NCI-H2227 treated with DMSO at 0.1 percent for 48 hours (cell line): ENCODE results near the gene TJP2.
"Not testable (repeated sequence)": the region's sequence is repeated elsewhere in the genome, so short reads cannot be mapped to it uniquely, and the experiment has no call there.

Source experiments
- DNase-seq: peaks from one replicate; lab custom pipeline; 2025; lab: John Stamatoyannopoulos, UW

TJP2 gene

DNA sequence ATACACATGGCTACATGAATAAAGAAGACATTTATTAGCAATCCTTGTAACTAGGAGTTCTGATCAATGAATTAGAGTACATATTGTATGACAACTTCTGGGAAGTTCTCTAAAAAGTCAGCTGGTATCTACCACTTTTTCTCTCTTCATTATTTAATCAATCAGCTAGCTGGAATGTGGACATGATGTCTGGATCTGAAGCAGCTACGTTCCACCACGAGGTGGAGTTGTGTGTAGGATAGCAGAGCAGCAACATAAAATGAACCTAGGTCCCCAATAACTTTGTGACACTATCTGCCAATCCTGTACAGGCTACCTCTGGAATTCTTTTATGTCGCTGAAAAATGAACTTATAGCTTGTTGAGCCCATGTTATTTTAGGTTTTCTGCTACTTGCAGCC is 118.0 kb downstream of the TJP2 start:
- DNase-seq, result no peak

DNA sequence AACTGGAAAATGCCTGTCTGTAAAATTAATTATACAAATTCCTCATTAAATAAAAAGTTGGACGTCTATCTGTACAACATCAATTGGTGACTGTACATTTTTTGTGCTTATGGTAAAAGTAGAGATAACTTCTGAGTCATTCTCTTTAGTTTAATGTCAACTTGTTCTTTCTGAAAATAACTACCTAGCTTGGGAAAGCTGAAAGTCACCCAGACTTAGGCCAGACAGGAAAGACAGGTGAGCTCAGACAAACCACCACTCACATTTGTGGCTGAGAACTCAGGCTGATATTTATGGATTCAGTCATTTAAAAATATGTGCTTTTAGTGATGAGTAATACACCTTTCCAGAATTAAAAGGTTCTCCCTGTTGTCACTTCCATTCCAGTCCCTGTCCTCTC is 119.1 kb downstream of the TJP2 start:
- DNase-seq, result no peak

DNA sequence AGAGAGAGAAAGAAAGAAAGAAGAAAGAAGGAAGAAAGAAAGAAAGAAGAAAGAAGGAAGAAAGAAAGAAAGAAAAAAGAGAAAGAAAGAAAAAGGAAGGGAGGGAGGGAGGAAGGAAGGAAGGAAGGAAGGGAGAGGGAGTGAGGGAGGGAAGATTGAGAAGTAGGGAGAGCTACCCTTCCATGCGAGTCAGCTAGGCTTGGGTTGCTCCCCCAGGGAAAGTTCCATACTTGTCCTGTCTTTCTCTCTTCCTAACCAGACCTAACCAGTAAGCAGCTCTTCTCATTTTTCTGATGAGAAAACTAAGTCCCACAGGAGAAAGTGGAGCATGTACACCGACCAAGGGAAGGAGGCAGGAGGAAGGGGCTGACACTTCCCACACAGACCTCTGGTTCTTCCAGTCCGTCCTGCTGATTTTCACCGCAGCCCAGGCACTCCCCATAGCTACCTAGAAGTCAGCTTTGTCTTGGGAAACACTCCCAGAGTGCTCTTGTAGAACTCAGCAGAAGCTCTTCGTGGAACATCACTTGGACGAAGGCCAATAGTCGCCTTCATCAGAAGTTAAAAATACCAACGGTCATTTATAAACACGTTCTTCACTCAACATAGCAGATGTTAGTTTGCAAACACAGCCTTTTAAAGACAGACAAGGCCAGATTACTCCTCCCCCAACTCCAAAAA is 121.9 kb downstream of the TJP2 start:
- no peak for DNase-seq

DNA sequence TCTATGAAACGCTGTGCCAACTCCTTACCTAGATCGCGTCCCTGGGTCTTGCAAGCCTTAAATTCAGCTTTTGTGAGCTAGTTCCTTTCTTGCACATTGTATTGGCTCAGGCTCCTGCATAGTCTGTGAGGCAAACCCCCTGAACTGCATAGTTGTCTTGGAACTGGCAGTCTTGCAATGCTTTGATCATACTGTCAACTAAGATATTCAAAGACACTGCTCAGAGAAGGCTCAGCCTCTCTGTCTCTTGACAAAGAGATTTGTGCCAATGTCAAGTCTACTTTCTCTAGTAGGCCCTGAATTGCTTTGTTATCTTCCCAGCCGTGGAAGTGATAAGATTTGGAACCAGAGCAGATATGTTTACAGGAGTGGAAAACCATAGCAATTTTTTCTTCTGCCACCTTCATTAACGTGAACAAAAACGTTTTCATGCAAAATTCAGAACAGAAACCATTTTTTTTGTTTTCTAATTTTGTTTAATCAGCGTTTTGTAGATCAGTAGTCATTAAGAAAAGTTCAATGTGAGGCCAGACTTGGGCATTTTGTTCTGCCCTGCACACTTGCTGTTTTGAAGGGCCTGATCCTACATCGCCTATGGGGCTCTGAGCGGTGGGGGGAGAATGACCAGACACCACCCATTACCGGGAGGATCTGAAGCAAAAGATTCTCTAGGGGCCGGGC is 123.4 kb downstream of the TJP2 start:
- DNase-seq, result no peak

DNA sequence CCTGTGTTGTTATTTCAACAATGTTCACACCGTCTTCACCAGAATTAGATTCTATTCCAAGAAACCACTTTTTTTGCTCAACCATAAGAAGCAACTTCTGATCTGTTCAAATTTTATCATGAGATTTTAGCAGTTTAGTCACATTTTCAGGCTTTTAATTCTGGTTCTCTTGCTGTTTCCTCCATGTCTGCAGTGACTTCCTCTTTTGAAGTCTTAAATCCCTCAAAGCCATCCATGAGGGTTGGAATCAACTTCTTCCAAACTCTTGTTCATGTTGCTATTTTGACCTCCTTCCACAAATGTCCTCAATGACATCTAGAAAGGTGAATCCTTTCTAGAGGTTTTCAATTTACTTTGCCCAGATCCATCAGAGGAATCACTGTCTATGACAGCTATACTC is 125.2 kb downstream of the TJP2 start:
- no peak for DNase-seq

DNA sequence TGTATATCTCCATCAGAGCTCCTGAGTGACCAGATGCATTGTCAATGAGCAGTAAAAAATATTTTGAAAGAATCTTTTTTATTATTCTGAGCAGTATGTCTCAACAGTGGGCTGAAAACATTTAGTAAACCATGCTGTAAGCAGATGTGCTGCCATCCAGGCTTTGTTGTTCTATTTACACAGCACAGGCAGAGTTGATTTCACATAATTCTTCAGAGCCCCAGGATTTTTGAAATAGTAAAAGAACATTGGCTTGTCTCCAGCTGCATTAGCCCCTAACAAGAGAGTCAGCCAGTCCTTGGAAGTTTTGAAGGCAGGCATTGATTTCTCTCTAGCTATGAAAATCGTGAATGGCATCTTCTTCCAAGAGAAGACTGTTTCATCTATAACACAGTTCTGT is 125.7 kb downstream of the TJP2 start:
- no peak for DNase-seq

DNA sequence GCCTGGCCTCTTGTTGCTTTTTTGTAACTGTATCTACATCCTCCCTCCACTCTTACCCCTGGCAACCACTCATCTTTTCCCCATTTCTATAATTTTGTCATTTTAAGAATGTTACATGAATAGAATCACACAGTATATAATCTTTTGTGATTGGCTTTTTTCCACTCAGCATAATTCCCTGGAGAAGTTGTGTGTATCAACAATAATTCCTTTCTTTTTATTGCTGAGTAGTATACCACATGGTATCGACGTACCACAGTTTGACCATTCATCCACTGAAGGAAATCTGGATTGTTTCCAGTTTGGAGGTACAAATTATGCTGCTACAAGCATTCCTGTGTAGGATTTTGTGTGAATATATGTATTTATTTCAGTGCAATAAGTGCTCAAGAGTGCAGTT is 129.3 kb downstream of the TJP2 start:
- DNase-seq, result no peak

DNA sequence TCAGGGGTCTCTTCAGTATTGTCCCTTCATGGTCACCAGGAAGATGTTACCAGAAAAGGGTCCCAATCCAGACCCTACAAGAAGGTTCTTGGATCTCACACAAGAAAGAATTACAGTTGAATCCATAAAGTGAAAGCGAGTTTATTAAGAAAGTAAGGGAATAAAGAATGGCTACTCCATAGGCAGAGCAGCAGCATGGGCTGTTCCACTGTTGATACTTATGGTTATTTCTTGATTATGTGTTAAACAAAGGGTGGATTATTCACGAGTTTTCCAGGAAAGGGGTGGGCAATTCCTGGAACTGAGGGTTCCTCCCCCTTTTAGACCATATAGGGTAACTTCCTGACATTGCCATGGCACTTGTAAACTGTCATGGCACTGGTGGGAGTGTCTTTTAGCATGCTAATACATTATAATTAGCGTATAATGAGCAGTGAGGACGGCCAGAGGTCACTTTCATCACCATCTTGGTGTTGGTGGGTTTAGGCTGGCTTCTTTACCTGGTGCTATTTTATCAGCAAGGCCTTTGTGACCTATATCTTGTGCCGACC is 132.9 kb downstream of the TJP2 start:
- not testable (repeated sequence) for DNase-seq

DNA sequence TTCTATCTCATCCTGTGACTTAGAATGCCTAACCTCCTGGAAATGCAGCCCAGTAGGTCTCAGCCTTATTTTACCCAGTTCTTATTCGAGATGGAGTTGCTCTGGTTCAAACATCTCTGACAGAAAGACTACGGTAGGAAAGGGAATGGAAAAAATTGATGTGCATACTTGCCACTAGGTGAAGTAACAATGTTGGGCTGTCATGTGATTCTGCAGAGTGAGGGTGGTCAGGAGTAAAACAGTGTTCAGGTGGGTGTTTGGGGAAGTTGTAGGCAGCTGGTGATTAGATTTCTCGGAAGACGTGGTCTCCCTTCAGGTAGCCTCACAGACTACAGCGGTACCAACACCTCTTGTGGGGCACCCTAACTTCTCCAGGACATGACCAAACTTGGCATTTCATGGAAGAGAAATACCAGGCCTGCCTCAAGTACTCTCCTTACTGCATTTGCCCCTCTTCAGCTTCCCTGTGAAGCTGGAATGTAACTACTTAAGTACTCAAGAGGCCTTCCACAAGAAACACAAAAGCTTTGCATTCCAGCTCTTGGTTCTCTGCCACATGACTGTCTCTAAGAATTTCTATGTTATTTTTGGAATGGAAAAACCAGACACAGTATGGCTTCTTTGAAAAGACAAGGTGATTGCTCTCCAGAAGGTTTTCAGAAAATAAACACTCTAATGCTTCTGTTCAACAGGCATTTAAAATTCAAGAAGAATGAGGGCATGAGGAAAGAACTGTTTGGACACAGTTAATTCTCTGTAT is 133.5 kb downstream of the TJP2 start:
- no peak for DNase-seq

DNA sequence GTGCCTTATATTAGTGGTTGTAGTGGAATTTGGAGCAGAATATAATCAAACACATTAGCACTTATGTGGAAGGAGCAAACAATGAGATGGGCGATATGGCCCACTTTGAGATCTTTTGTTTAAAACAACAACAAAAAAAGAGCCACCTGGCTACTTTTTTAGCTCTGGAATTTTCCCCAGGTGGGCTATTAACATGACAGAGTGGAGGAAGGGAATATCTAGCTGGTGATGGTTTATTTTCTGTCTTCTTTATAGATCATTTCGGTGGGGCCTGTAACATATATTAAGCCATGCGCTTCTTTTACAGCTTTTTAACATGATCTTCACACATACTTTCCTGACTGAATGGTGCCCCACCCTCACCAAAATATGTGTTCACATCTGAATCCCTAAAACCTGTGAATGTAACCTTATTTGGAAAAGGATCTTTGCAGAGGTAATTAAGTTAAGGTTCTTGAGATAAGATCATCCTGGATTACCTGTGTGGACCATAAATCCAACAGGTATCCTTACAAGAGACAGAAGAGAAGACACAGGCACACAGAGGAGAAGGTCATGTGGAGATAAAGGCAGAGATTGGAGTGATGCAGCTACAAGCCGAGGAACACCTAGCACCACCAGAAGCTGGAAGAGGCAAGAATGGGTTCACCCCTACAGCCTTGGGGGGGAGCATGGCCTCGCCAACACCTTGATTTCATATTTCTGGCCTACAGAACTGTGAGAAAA is 134.3 kb downstream of the TJP2 start:
- DNase-seq, result no peak

DNA sequence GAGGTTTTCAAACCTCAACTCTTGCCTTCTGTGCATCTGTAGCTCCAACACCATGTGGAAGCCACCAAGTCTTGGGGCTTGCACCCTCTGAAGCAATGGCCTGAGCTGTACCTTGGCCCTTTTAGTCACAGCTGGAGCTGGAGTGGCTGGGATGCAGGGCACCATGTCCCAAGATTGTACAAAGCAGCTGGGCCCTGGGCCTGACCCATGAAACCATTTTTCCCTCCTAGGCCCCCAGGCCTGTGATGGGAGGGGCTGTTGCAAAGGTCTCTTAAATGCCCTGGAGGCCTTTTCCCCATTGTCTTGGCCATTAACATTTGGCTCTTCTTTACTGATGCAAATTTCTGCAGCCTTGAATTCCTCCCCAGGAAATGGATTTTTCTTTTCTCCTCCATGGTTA is 139.1 kb downstream of the TJP2 start:
- no peak for DNase-seq

DNA sequence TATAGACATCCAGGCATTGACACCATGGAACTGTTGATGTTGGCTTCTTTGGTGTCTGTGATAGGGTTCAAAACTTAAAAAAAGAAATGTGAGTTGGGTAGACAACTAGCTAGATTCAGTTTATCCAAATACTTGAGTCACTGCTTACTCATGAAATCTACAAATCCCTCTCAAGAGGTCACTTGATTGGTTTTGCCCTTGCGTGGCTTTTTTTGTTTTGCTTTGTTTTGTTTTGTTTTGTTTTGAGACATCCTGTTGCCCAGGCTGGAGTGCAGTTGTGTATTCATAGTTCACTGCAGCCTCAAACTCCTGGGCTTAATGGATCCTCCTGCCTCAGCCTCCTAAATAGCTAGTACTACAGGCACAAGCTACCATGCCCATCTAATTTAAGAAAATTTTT is 140.5 kb downstream of the TJP2 start:
- DNase-seq, result no peak

DNA sequence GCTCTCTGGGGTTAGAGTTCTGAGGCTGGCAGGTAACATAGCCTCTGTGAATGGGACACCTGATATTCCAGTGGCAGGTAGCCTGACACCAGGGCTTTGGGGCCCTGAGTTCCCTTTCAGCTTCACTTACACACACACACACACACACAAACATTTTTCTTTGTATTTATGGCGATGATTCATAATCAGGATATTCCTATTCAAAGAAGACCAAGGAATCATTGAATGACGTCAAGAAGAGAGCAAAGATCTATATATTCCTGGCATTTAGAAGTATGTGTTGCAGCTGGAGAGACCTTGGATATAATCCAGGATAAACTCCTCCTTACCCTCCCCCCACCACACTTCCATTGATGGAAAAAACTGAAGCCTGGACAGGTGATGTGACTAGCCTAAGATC is 143.0 kb downstream of the TJP2 start:
- DNase-seq, result no peak

DNA sequence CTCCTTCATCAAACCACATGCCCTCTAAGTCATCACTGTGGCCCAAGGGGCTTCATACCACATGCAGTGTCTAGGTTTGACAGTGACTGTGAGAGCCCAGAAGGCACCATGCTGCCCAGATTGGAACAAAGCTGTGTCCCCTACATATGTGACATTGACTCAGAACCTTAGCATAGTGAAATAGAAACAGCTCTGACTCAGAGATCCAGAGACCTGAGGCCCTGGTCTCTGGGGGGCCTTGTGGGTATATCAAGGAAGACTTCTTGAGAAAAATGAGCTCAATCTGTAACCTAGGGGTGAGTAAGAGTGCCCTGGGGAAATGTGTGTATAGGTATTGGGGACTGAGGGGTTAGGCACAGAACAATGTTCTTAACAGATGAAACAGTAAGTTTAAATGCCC is 143.8 kb downstream of the TJP2 start:
- DNase-seq, result no peak

DNA sequence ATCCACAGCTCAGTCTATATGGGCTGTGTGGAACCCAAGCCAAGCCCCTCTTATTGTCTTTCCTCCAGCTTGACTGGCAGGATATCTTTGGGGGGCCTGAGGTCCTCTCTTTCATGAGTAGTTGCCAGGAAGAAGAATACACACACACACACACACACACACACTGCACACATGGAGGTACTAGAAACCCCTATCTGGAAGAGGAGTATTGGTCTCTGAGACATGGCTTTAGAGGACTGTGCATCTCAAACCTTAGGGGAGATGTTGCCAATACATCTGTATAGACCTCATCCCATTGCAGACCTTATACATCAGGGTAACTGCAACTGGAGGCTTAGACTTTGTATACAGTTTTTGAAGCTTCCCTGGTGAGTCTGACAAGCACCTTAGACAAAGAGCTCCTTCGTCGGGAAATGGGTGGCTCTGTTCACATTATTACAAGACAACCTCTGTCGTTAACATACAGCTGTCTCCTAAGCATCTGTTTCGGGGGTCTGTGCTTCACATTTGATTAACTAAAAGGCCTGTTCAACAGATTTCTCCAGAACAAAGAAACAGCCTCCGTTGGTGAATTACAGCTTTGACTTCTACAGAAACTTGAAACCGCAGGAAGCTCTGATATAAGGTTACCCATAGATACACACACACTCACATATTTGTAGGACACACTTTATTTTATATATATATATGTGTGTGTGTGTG is 145.4 kb downstream of the TJP2 start:
- DNase-seq, result no peak

DNA sequence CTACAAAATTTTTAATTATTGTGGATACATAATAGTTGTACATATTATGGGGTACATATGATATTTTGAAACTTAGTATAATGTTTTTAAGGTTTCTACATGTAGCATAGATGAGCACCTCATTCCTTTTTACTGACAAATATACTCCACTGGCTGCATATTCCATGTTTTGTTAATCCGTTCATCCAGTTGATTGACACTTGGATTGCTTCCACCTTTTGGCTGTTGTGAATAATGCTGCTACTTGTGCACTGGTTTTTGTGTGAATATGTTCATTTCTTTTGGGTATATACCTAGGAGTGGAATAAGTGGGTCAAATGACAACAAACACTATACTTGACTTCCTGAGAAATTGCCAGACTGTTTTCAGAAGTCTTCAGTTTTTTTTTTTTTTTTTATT is 148.2 kb downstream of the TJP2 start:
- no peak for DNase-seq

DNA sequence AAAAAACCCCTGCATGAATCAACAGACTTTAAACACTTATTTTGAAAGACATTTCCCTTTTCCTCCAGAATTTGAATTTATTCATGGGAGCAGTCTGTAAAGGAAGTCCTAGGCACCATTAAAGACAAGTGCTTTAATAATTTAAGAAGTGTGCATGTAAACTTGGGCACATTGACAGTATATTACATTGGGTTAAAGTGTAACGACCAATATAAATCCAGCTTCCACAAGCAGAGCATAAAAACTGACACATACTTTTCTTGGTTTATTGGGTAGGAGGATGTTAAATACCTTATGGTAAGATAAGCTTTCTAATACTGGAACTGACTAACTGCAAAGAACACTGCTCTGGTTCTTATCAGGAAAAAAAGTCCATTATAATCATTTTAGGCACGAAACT is 149.8 kb downstream of the TJP2 start:
- no peak for DNase-seq
